Stimulated activated CD4-positive, alpha-beta T cell treated with anti-CD3 and anti-CD28 coated beads, Interleukin-2, amount 100 ng/mL, for 4 hours (primary cell): Measurements from ENCODE around the gene P2RY2.

ENCODE experiments used
- DNase-seq: peaks from one replicate; pipeline ENCODE4 v3.0.0-alpha.2; 2020; ENCODE audit warnings: low read depth

Gene P2RY2

DNA sequence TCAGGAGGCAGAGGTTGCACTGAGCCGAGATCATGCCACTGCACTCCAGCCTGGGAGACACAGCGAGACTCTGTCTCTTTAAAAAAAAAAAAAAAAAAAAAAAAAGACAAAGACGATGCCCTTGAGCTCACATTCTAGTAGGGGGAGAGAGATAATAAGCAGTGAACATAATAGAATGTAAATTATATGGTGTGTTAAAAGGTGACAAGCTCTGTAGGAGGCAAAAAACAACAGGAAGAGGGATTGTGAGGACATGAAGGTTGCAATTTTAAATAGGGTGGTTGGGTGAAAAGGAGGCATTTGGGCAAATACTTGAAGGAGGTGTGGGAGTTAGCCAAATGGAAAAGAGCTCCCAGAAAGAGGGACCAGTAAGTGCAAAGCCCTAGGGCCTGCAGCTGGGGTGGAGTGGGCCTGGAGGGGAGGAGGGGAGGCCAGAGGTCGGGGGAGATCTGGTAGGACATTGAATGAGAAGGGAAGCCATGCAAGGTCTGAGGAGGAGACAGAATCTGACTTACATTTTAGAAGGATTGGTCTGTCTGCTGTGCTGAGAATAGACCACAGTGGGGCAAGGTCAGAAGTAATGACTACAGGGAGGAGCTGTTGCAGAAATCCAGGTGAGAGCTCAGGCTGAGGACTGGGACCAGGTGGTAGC, 26.6 kb downstream of the P2RY2 start:
- DNase-seq = no peak

- DNase-seq = no peak
Observed at GRCh38 chr11:73245461-73245860, 27.4 kb downstream of the P2RY2 start.

DNA sequence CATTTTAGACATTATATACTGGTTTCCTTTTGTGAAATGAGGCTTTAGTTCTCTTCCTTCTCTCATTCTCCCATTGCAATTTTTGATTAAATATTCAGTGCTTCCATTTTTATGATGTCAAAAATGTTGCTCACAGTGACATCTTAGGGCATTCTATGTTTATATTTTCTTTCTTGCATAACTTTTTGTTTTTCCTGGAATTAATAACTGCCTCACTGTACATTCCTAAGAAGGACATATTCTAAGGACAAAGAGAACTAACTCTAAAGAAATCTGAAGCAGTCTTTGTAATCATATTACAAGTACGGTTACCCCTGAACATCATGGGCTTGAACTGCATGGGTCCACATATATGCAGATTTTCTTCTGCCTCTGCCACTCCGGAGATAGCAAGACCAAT, 28.2 kb downstream of the P2RY2 start:
- DNase-seq = no peak

- no peak for DNase-seq
Observed at GRCh38 chr11:73248526-73249185, 30.6 kb downstream of the P2RY2 start.

GRCh38 chr11:73249304-73249703, 31.2 kb downstream of the P2RY2 start:
- DNase-seq = no peak

GRCh38 chr11:73249853-73250783, 32.0 kb downstream of the P2RY2 start:
- no peak for DNase-seq

DNA sequence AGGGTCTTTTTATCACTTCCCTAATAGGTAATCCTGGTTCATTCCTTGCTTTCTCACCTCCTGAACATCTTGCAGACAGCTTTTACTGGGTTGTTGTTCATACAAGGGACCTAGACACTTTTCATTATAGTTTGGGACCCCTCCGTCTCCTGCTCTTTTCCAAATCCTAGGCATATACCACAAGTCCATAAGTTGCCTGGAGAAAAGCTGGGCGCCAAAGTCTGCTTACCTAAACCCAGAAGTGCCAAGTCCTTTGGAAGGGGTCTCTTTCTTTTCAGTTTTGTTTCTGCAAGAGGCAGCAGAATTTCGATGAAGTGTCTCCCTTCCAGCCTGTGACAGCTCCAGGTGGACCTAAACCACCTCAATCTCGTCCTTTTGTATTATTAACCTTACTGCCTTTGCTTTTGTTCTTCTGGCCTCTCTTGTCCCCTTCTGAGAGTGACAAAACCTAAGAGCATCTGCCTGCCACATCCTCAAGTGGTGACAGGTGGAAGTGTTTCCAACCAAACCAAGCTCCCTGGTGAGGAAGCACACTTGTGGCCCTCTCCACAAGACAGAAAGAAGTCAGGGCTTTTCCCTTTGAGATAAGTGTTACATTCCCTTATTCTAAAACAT, 34.6 kb downstream of the P2RY2 start:
- DNase-seq = no peak

- DNase-seq = no peak
Observed at GRCh38 chr11:73257342-73258103, 39.4 kb downstream of the P2RY2 start.

DNA sequence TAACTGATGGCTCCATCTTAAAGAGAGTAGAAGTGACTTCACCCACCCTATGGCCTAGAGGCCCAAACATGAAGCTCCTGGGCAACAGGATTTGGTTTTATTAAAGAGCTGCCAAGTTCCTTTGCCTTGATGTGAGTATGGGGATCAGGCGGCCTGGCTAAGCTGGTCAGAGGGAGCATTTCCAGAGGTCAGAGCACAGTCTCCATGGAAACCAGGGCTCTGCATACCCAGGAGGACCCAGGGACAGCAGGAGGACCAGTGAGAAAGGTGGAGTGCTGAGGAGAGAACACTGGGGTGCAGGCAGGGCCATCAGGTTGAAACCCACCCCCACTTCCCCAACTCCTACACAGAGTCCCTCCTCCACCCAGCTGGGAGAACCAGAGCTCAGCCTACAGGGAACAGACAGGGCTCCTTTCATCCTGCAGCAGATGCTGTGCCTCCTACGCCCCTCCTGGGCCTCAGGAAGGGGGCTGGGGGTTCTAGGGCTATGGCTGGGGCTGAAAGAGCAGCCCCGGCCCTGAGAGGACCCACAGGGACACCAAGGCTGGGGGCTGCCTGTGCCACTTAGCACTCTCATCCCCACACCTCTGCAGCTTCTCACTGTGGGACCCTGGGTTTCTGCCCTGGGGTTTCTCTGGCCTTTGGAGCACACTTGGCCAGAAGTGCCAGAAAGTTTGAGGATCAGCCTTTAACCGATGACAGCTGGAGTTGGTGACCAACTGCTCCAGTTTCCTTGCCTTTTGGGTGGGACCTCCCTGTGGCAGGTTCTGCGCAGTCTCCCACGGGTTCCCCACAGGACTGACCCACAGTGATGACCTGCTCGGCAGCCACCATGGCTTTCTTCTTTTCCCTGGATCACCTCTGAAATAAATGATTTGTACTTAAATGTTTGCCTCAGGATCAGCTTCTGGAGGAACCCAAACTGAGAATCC, 40.3 kb downstream of the P2RY2 start:
- DNase-seq = no peak

- DNase-seq = no peak
Observed at GRCh38 chr11:73259406-73260126, 41.5 kb downstream of the P2RY2 start.

DNA sequence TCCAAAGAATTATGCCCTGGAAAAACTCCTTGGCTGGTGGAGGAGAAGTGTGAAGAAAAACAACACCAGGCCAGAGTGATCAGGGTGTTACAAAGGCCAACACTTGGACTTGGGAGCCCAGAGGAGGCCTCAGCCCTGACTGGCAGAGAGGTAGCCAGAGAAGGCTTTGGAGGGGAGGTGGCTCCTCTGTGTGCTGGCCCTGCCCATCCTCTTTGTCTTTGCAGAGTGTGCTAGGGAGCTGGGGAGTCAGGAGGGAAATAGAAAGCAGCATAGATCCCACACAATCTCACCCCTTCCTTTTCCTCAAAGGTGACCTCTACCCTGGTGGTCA, 42.0 kb downstream of the P2RY2 start:
- no peak for DNase-seq

DNA sequence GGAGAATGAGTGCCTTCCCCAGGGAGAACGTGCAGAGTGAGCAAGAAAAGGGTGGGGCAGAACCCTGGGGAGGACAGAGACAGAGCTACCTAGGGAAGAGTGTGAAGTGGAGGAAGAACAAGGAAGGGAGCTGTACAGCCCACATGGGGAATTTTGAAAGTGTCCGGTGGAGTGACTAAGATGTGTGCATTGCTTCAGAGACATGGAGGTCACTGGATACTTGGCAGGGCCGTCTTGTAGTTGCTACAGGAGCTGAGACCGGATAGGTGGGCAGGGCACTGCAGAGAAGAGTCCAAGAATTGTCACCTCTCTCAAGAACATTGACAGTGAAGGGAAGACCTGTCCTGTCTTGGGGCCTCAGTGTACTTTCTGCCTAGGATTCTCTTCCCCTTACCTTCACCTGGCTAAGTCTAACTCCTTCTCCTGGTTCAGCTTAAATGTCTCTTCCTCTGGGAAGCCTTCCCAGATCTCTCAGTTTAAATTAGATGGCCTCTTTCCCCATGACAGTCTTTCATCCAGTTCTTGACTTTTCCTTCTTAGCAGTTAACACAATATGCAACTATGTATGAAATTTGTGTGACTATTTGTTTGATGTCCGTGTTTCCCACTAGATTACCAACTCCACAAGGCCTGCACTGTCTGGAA, 44.9 kb downstream of the P2RY2 start:
- no peak for DNase-seq

- no peak for DNase-seq
Observed at GRCh38 chr11:73263640-73264039, 45.6 kb downstream of the P2RY2 start.

DNA sequence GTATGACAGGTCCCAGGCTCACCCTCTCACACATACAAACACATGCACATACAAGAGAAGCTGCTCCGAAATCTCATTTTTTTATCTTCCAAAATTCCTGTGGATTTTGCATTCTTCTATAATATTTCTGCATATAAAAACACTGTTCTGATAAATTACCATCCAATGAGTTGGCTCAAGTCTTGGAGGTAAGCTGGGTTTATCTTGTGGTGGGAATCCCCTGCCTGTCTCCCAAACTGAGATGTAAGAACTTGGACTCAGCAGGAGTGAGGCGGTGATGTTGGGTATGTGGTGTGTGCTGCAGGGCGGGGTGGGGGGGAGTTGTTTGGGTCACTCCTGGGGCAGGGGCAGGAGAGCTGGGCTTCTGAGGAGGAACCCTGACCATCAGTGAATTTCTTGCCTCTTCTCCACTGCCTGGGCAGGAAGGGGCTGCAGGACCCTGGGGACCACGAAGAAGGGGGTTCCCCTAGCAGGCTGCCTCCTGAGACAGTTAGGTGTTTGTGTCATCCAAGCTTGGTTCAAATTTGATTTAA, 47.3 kb downstream of the P2RY2 start:
- no peak for DNase-seq

GRCh38 chr11:73265853-73266645, 48.0 kb downstream of the P2RY2 start:
- DNase-seq = no peak

DNA sequence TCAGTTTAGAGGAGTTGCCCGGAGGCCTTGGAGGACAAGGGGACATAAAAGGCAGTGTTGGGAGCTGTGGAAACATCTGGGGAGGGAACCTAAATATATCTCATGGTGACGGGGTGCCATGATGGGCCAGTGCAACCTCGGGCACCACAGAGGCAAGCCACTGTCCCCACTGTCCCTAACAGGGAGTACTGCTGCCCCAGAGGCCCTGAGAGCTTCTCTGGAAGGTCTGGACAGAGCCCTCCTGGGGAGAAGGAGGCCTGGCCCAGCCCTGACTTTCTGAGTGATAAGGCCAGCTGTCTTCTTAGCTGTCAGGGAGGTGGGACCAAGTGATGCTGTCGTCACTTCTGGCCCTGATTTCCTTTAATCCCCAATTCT, 48.6 kb downstream of the P2RY2 start:
- no peak for DNase-seq

GRCh38 chr11:73267122-73267846, 49.2 kb downstream of the P2RY2 start:
- no peak for DNase-seq
